OCI-LY1 (cell line): ENCODE measurements around the gene FIG4.
A peak's percentile ranks its signal among the peaks of the same experiment; 100 is the strongest.
"Not testable (repeated sequence)": the region's sequence is repeated elsewhere in the genome, so short reads cannot be mapped to it uniquely, and the experiment has no call there.

Source experiments
- H2AFZ ChIP-seq: fragments of 200-600 bp; sonication (generic), shearing (Covaris generic); 2 replicates; pipeline ENCODE4 v1.6.0; 2014; ENCODE audit warnings: antibody characterized with exemption, mild to moderate bottlenecking, low read length
- H3F3A ChIP-seq: fragments of 200-600 bp; sonication (generic), shearing (Covaris generic); 2 replicates; pipeline ENCODE4 v1.6.0; 2014; ENCODE audit warnings: mild to moderate bottlenecking, antibody characterized with exemption, low read length, moderate library complexity; ENCODE audit not compliant: insufficient read depth
- H3K27ac ChIP-seq: fragments of 200-600 bp; sonication (generic); 2 replicates; pipeline ENCODE4 v1.5.1; 2014; ENCODE audit warnings: low read length, mixed run types, mild to moderate bottlenecking, low read depth; ENCODE audit not compliant: poor library complexity, severe bottlenecking
- H3K27me3 ChIP-seq: fragments of 200-600 bp; sonication (generic); 2 replicates; pipeline ENCODE4 v1.6.0; 2014; ENCODE audit warnings: antibody characterized with exemption, mild to moderate bottlenecking, low read length, moderate library complexity; ENCODE audit not compliant: insufficient read depth
- H3K36me3 ChIP-seq: fragments of 200-600 bp; sonication (generic); 2 replicates; pipeline ENCODE4 v1.6.1; 2014; ENCODE audit warnings: mild to moderate bottlenecking, antibody characterized with exemption, low read length, moderate library complexity, mixed read lengths; ENCODE audit not compliant: insufficient read depth
- H3K4me1 ChIP-seq: fragments of 200-600 bp; sonication (generic); 2 replicates; pipeline ENCODE4 v1.5.1; 2014; ENCODE audit warnings: mild to moderate bottlenecking, low read length, moderate library complexity; ENCODE audit not compliant: insufficient read depth, severe bottlenecking
- H3K4me2 ChIP-seq: fragments of 200-600 bp; sonication (generic), shearing (Covaris generic); 2 replicates; pipeline ENCODE4 v1.6.1; 2014; ENCODE audit warnings: low read length
- H3K4me3 ChIP-seq: fragments of 200-600 bp; sonication (generic); 2 replicates; pipeline ENCODE4 v1.5.1; 2014; ENCODE audit warnings: low read length, low read depth, mild to moderate bottlenecking, mixed read lengths; ENCODE audit not compliant: poor library complexity, severe bottlenecking
- H3K79me2 ChIP-seq: fragments of 200-600 bp; shearing (Covaris generic); 2 replicates; pipeline ENCODE4 v1.6.1; 2016; ENCODE audit warnings: mixed run types, low read length, mixed read lengths; ENCODE audit not compliant: insufficient read depth
- H3K9ac ChIP-seq: fragments of 200-600 bp; sonication (generic), shearing (Covaris generic); 2 replicates; pipeline ENCODE4 v1.6.1; 2014; ENCODE audit warnings: mild to moderate bottlenecking, low read length, mixed read lengths
- H3K9me2 ChIP-seq: fragments of 200-600 bp; sonication (generic), shearing (Covaris generic); 2 replicates; pipeline ENCODE4 v1.6.1; 2014; ENCODE audit warnings: low read depth, mild to moderate bottlenecking, low read length, mixed read lengths
- H3K9me3 ChIP-seq: fragments of 200-600 bp; shearing (Covaris generic); 2 replicates; pipeline ENCODE4 v1.6.1; 2014; ENCODE audit warnings: low read length, mixed read lengths
- H4K20me1 ChIP-seq: fragments of 200-600 bp; sonication (generic), shearing (Covaris generic); 2 replicates; pipeline ENCODE4 v1.6.0; 2016; ENCODE audit warnings: mild to moderate bottlenecking, low read length; ENCODE audit not compliant: insufficient read depth
- EZH2 ChIP-seq: fragments of 200-600 bp; sonication (generic), shearing (Covaris generic); IDR thresholded peaks from 2 replicates; pipeline ENCODE4 v1.8.0; 2017; ENCODE audit warnings: borderline replicate concordance, mixed run types, mild to moderate bottlenecking, antibody characterized with exemption, low read length, moderate library complexity, mixed read lengths
- TF ChIP-seq, protein P1 (sequence below): fragments of 200-600 bp; sonication (generic), shearing (Covaris generic); IDR thresholded peaks from 2 replicates; pipeline ENCODE4 v1.5.1; 2017; ENCODE audit warnings: mild to moderate bottlenecking, antibody characterized with exemption, low read length, moderate library complexity, mixed read lengths

FIG4 gene

DNA sequence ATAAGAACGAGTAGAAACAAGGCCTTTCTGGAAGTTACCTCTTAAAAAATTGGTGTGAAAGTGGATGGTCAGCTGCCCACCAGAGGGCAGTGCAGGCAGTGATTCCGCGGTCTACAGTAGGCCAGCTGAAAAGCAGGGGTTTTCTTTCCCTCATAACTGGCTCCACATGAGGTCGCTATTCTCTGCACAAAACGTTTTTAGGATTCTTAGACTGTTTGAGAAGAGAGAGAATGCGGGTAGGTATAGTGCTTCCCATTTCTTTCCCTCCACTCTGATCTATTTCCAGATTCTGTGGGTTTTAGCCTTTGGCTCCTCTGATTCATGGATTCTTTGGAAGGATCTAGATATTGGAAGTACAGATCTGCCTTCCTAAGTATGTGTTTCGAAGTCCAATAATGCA, 14.2 kb downstream of the FIG4 start:
- H3K79me2 ChIP-seq: no peaks in the 10 kb centered on the region
- no peak overlapping the region for H3K27ac ChIP-seq
- no peaks in the 10 kb centered on the region for H3F3A ChIP-seq
- no peak overlapping the region for H3K9ac ChIP-seq
- no peaks in the 10 kb centered on the region for H3K36me3 ChIP-seq
- TF ChIP-seq, protein P1, sequence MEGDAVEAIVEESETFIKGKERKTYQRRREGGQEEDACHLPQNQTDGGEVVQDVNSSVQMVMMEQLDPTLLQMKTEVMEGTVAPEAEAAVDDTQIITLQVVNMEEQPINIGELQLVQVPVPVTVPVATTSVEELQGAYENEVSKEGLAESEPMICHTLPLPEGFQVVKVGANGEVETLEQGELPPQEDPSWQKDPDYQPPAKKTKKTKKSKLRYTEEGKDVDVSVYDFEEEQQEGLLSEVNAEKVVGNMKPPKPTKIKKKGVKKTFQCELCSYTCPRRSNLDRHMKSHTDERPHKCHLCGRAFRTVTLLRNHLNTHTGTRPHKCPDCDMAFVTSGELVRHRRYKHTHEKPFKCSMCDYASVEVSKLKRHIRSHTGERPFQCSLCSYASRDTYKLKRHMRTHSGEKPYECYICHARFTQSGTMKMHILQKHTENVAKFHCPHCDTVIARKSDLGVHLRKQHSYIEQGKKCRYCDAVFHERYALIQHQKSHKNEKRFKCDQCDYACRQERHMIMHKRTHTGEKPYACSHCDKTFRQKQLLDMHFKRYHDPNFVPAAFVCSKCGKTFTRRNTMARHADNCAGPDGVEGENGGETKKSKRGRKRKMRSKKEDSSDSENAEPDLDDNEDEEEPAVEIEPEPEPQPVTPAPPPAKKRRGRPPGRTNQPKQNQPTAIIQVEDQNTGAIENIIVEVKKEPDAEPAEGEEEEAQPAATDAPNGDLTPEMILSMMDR: peak; percentile 99
- no peak for TF ChIP-seq EZH2
- H4K20me1 ChIP-seq: no peaks in the 10 kb centered on the region
- no peak overlapping the region for H2AFZ ChIP-seq
- no peaks in the 10 kb centered on the region for H3K9me3 ChIP-seq
- peaks cover 5% of the 10 kb centered on the region for H3K4me1 ChIP-seq
- H3K27me3 ChIP-seq: no peaks in the 10 kb centered on the region
- H3K4me3 ChIP-seq: no peak overlapping the region
- no peak overlapping the region for H3K4me2 ChIP-seq
- no peaks in the 10 kb centered on the region for H3K9me2 ChIP-seq

DNA sequence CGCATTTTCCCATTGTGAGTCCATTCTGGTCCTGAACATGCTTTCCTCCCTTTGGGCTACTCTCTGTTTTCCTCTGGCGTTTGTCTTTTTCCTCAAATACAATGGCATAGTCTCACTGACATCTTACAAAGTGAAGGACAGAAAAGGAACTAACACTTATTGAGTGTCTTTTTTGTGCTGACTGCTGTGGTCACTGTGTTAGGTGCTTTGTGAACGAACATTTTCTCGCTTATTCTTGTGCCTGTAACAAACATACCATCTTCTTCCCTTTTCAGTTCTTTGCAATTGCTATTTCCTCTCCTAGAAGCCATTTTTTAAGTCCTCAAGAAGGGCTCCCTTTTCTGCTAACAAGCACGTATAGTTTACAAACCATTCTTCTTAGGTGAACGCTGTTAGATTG, 15.4 kb downstream of the FIG4 start:
- Histone ChIP-seq H3K27ac (no peak overlapping the region), H3K9me2 (no peaks in the 10 kb centered on the region), H3K4me1 (peaks cover 5% of the 10 kb centered on the region), H3K4me3 (no peak overlapping the region), H3K4me2 (no peak overlapping the region), H2AFZ (no peak overlapping the region), H3K9me3 (no peaks in the 10 kb centered on the region), H3K36me3 (no peaks in the 10 kb centered on the region), H4K20me1 (no peaks in the 10 kb centered on the region), H3K9ac (no peak overlapping the region), H3F3A (no peaks in the 10 kb centered on the region), H3K27me3 (no peaks in the 10 kb centered on the region), H3K79me2 (no peaks in the 10 kb centered on the region)
- TF ChIP-seq, protein P1: no peak
- TF ChIP-seq EZH2: no peak

DNA sequence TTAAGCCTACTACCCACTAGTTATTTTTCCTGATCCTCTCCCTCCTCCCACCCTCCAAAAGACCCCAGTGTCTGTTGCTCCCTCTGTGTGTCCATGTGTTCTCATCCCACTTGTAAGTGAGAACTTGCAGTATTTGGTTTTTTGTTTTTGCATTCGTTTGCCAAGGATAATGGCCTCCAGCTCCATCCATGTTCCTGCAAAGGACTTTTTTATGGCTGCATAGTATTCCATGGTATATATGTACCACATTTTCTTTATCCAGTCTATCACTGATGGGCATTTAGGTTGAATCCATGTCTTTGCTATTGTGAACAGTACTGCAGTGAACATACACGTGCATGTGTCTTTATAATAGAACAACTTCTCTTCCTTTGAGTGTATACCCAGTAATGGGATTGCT, 17.0 kb downstream of the FIG4 start:
- H3K4me3 ChIP-seq, H4K20me1 ChIP-seq, H3K4me1 ChIP-seq, H3K79me2 ChIP-seq, H3K4me2 ChIP-seq, H3F3A ChIP-seq, H3K9ac ChIP-seq, H3K9me3 ChIP-seq, H3K27me3 ChIP-seq, H3K27ac ChIP-seq, H2AFZ ChIP-seq, H3K36me3 ChIP-seq, H3K9me2 ChIP-seq: not testable (repeated sequence)

DNA sequence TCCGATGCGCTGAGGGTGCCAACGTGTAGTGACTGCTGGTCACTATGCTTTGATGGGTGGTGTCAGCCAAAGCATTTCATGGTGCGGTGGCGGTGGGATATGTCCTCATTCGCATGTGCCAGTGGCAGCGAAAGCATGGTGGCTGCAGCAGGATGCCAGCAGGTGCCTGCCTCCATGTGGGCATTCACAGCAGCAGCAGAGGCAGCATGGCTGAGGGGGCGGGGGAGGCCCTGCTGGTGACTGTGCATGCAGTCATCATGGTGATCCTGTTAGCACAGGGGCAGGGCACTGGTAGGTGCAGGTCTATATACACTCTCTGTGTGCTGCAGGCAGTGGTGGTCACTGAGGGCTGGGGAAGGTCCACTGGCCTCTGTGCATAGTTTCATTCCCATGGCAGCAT, 22.0 kb downstream of the FIG4 start:
- Histone ChIP-seq H3F3A (no peaks in the 10 kb centered on the region), H3K9me3 (no peaks in the 10 kb centered on the region), H2AFZ (no peak overlapping the region), H3K27me3 (no peaks in the 10 kb centered on the region), H3K27ac (no peak overlapping the region), H3K9me2 (no peaks in the 10 kb centered on the region), H4K20me1 (no peaks in the 10 kb centered on the region), H3K36me3 (no peaks in the 10 kb centered on the region), H3K4me2 (no peak overlapping the region), H3K79me2 (no peaks in the 10 kb centered on the region), H3K4me3 (no peak overlapping the region), H3K9ac (no peak overlapping the region), H3K4me1 (no peaks in the 10 kb centered on the region)
- TF ChIP-seq, protein P1: no peak
- no peak for TF ChIP-seq EZH2
